HepG2 (cell line): ENCODE data around the gene CES2. TPM values are rescaled to one million over a fixed set of nuclear protein-coding genes. Genes with fewer than 3 reads are reported as not detected.
A peak's percentile ranks its signal among the peaks of the same experiment; 100 is the strongest.

Experiments
- ATF2 ChIP-seq: sonication (generic); formaldehyde crosslinking; IDR thresholded peaks from 2 replicates; pipeline ENCODE4 v1.4.0; 2020; ENCODE audit warnings: missing genetic modification reagents
- ATF7-NPFF ChIP-seq: sonication (generic); formaldehyde crosslinking; IDR thresholded peaks from 2 replicates; pipeline ENCODE4 v1.8.1; 2023; ENCODE audit warnings: mild to moderate bottlenecking, low read depth, missing genetic modification reagents, moderate library complexity
- DMTF1 ChIP-seq: sonication (generic); formaldehyde crosslinking; IDR thresholded peaks from 2 replicates; pipeline ENCODE4 v1.4.0; 2020; ENCODE audit warnings: mild to moderate bottlenecking, missing genetic modification reagents
- MBNL3 ChIP-seq: fragments of 250-450 bp; sonication (Bioruptor Pico); conservative IDR thresholded peaks from 2 replicates; pipeline ENCODE4 v1.8.0; 2022; ENCODE audit warnings: mild to moderate bottlenecking, inconsistent platforms
- POLR2A ChIP-seq, 2 experiments: IDR thresholded peaks; 2 replicates each; pipeline ENCODE4 v1.6.1; 2011; ENCODE audit warnings: low read depth in 2 of 2, low read length in 2 of 2, mild to moderate bottlenecking in 1 of 2, moderate library complexity in 1 of 2; ENCODE audit not compliant: insufficient read depth in 1 of 2
- POLR2AphosphoS2 ChIP-seq: IDR thresholded peaks from 2 replicates; pipeline ENCODE4 v1.6.1; 2011; ENCODE audit warnings: low read depth, low read length, improper control_type of control experiment
- ZBTB43 ChIP-seq: sonication (generic); formaldehyde crosslinking; conservative IDR thresholded peaks from 2 replicates; pipeline ENCODE4 v1.4.0; 2020; ENCODE audit warnings: missing genetic modification reagents
- ZNF501 ChIP-seq: sonication (generic); formaldehyde crosslinking; IDR thresholded peaks from 2 replicates; pipeline ENCODE4 v1.5.1; 2020; ENCODE audit warnings: mild to moderate bottlenecking, moderate library complexity, missing genetic modification reagents
- ZNF607 ChIP-seq: sonication (generic); formaldehyde crosslinking; IDR thresholded peaks from 2 replicates; pipeline ENCODE4 v1.5.1; 2020; ENCODE audit warnings: missing genetic modification reagents, mild to moderate bottlenecking, borderline replicate concordance
- ZNF710 ChIP-seq: sonication (generic); formaldehyde crosslinking; IDR thresholded peaks from 2 replicates; pipeline ENCODE4 v1.5.0; 2020; ENCODE audit warnings: mild to moderate bottlenecking, missing genetic modification reagents, borderline replicate concordance
- polyA plus RNA-seq, 8 experiments: library from polyadenylated mRNA; depleted of rRNA in 3 of 8; stranded (reverse) in 7 of 8; unstranded in 1 of 8; fragments of >200 nt; fragmentation: Illumina TruSeq in 4 of 8; extraction: Trizol in 4 of 8; gene quantifications; 2 replicates each; pipeline versions ENCODE4 v1.2.1 to v1.2.3, GENCODE V29; 2011 to 2016; ENCODE audit warnings: low read depth in 4 of 8, missing spikeins in 1 of 8, mixed read lengths in 1 of 8; ENCODE audit not compliant: insufficient read depth in 1 of 8
- total RNA-seq, 5 experiments: library from RNA; depleted of rRNA; stranded (reverse); fragments of >200 nt; fragmentation: Illumina TruSeq; extraction: Trizol; gene quantifications; 2 replicates each; pipeline ENCODE4 v1.2.3, GENCODE V29; 2016; ENCODE audit warnings: low read depth in 1 of 5
- TF ChIP-seq, protein P1 (sequence below), 2 experiments: fragments of 450-650 bp in 1 of 2; sonication (generic) in 1 of 2; formaldehyde crosslinking in 1 of 2; IDR thresholded peaks; 2 replicates each; pipeline versions ENCODE4 v1.6.1 to v1.8.0; 2016 to 2022; ENCODE audit warnings: antibody characterized with exemption in 1 of 2, mild to moderate bottlenecking in 1 of 2, missing genetic modification reagents in 1 of 2

CES2 gene
- total and polyA plus RNA-seq, 2 of the 13 experiments (the other 11 are each of a cell fraction or from before 2014, with no cell fraction given): 50.6 to 63.8 TPM

GRCh38 chr16:66958857-66959703, 23.8 kb downstream of the CES2 start (continued):
- TF ChIP-seq, protein P1, sequence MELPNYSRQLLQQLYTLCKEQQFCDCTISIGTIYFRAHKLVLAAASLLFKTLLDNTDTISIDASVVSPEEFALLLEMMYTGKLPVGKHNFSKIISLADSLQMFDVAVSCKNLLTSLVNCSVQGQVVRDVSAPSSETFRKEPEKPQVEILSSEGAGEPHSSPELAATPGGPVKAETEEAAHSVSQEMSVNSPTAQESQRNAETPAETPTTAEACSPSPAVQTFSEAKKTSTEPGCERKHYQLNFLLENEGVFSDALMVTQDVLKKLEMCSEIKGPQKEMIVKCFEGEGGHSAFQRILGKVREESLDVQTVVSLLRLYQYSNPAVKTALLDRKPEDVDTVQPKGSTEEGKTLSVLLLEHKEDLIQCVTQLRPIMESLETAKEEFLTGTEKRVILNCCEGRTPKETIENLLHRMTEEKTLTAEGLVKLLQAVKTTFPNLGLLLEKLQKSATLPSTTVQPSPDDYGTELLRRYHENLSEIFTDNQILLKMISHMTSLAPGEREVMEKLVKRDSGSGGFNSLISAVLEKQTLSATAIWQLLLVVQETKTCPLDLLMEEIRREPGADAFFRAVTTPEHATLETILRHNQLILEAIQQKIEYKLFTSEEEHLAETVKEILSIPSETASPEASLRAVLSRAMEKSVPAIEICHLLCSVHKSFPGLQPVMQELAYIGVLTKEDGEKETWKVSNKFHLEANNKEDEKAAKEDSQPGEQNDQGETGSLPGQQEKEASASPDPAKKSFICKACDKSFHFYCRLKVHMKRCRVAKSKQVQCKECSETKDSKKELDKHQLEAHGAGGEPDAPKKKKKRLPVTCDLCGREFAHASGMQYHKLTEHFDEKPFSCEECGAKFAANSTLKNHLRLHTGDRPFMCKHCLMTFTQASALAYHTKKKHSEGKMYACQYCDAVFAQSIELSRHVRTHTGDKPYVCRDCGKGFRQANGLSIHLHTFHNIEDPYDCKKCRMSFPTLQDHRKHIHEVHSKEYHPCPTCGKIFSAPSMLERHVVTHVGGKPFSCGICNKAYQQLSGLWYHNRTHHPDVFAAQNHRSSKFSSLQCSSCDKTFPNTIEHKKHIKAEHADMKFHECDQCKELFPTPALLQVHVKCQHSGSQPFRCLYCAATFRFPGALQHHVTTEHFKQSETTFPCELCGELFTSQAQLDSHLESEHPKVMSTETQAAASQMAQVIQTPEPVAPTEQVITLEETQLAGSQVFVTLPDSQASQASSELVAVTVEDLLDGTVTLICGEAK (IDR thresholded peaks at IDR 0.05): 0 out of 2 replicates have a peak, but pooled peaks have one; percentile 12
- TF ChIP-seq, protein P1 (CRISPR knock-in tag; IDR thresholded peaks at IDR 0.05): no peak
- peak; percentile 96 for TF ChIP-seq ZNF710 (CRISPR knock-in tag)
- TF ChIP-seq ZNF607 (CRISPR knock-in tag): 0 out of 2 replicates have a peak, but pooled peaks have one; percentile 33
- no peak for TF ChIP-seq MBNL3
- no peak for TF ChIP-seq DMTF1
- TF ChIP-seq ATF7-NPFF (CRISPR knock-in tag): no peak
- no peak for TF ChIP-seq ATF2
- no peak for TF ChIP-seq ZBTB43
- no peak for TF ChIP-seq ZNF501 (CRISPR knock-in tag)
- no peak for TF ChIP-seq POLR2AphosphoS2
- no peak for TF ChIP-seq POLR2A (IDR thresholded peaks at IDR 0.05; ENCODE audit: insufficient read depth in 1 of 2, low read depth in 2 of 2, low read length in 2 of 2)
